A549 (cell line): ENCODE measurements around the gene H6PD. TPM values are rescaled to one million over a fixed set of nuclear protein-coding genes. Genes with fewer than 3 reads are reported as not detected.
A peak's percentile ranks its signal among the peaks of the same experiment; 100 is the strongest.

Experiments
- ATAC-seq, 2 experiments: fragments of 200-7000 bp in 1 of 2; fragments of >200 bp in 1 of 2; cut with Nextera tagmentation in 1 of 2; cut with Tn5 transposase in 1 of 2; 3 replicates each; pipeline versions ENCODE4 v1.8.0 to v1.9.1; 2018 to 2020; ENCODE audit warnings: mild to moderate bottlenecking in 1 of 2, moderate library complexity in 1 of 2
- CTCF ChIA-PET: fragments of 300-600 bp; sonication (Branson Sonifier 250); formaldehyde crosslinking; extraction: SDS; loops from one replicate; lab custom pipeline; 2021; ENCODE audit warnings: antibody characterized with exemption, inconsistent platforms; lab: Yijun Ruan, JAX
- POLR2A ChIA-PET: fragments of 350-600 bp; formaldehyde crosslinking; extraction: SDS; loops from one replicate; lab custom pipeline; 2021; ENCODE audit warnings: antibody characterized with exemption, inconsistent platforms; lab: Yijun Ruan, JAX
- DNase-seq, 2 experiments: peaks; one replicate each; pipeline versions ENCODE4 v3.0.0 to v3.0.0-alpha.2; 2011 to 2016; ENCODE audit warnings: low read depth in 1 of 2, low spot score in 1 of 2
- FAIRE-seq: peaks from 2 replicates; lab custom pipeline; 2011; peaks lifted over from hg19 to GRCh38; lab: Jason Lieb, UNC
- H3K27ac ChIP-seq, 2 experiments: fragments of >200 bp; sonication (Bioruptor Twin); formaldehyde crosslinking; 3 replicates each; pipeline ENCODE4 v1.5.1; 2016 to 2017
- H3K4me1 ChIP-seq: fragments of >200 bp; sonication (Bioruptor Twin); formaldehyde crosslinking; 3 replicates; pipeline ENCODE4 v1.6.1; 2016
- H3K4me2 ChIP-seq: fragments of >200 bp; sonication (Bioruptor Twin); formaldehyde crosslinking; 3 replicates; pipeline ENCODE4 v1.6.1; 2016
- H3K4me3 ChIP-seq: fragments of >200 bp; sonication (Bioruptor Twin); formaldehyde crosslinking; 3 replicates; pipeline ENCODE4 v1.5.1; 2016
- H3K9me3 ChIP-seq: fragments of >200 bp; sonication (Bioruptor Twin); formaldehyde crosslinking; 3 replicates; pipeline ENCODE4 v1.6.1; 2016
- BHLHE40 ChIP-seq: IDR thresholded peaks from 2 replicates; pipeline ENCODE4 v1.6.1; 2012; ENCODE audit warnings: low read depth, low read length, inconsistent platforms
- CBX8 ChIP-seq: fragments of 200-600 bp; sonication (generic); IDR thresholded peaks from 2 replicates; pipeline ENCODE4 v1.6.1; 2016
- CHD2 ChIP-seq: fragments of 150-350 bp; IDR thresholded peaks from 2 replicates; pipeline ENCODE4 v1.6.1; 2014; ENCODE audit warnings: low read length; ENCODE audit not compliant: partially characterized antibody
- CTCF ChIP-seq: fragments of >200 bp; sonication (Bioruptor Twin); formaldehyde crosslinking; IDR thresholded peaks from 3 replicates; pipeline ENCODE4 v1.5.1; 2016
- ESRRA ChIP-seq: fragments of 150-350 bp; IDR thresholded peaks from 2 replicates; pipeline ENCODE4 v1.6.1; 2014; ENCODE audit warnings: mild to moderate bottlenecking, low read length, borderline replicate concordance
- KDM1A ChIP-seq: fragments of 200-600 bp; sonication (generic); IDR thresholded peaks from 2 replicates; pipeline ENCODE4 v1.6.1; 2016; ENCODE audit warnings: low read depth, mild to moderate bottlenecking
- NPAS2 ChIP-seq: fragments of 250-450 bp; sonication (Bioruptor Pico); IDR thresholded peaks from 2 replicates; pipeline ENCODE4 v1.8.0; 2022; ENCODE audit warnings: mild to moderate bottlenecking, moderate library complexity, borderline replicate concordance
- RARB ChIP-seq: fragments of 250-450 bp; sonication (Bioruptor Pico); IDR thresholded peaks from 2 replicates; pipeline ENCODE4 v1.8.0; 2021; ENCODE audit warnings: mild to moderate bottlenecking, moderate library complexity
- SMC3 ChIP-seq: fragments of >200 bp; sonication (Bioruptor Twin); formaldehyde crosslinking; IDR thresholded peaks from 3 replicates; pipeline ENCODE4 v1.6.1; 2018; ENCODE audit warnings: inconsistent platforms
- TFCP2L1 ChIP-seq: fragments of 250-450 bp; sonication (Bioruptor Pico); IDR thresholded peaks from 2 replicates; pipeline ENCODE4 v1.5.0; 2021; ENCODE audit warnings: mild to moderate bottlenecking
- TP53 ChIP-seq: fragments of 250-450 bp; sonication (Bioruptor Pico); IDR thresholded peaks from 2 replicates; pipeline ENCODE4 v1.5.0; 2021; ENCODE audit warnings: mild to moderate bottlenecking, moderate library complexity
- ZC3H11A ChIP-seq: fragments of 450-650 bp; IDR thresholded peaks from 2 replicates; pipeline ENCODE4 v1.6.1; 2014; ENCODE audit warnings: antibody characterized with exemption, mild to moderate bottlenecking
- WGBS: methylation state at CpG from one replicate; pipeline ENCODE4 v1.1.6; 2017; ENCODE audit errors: missing lambda C conversion rate; 5-methylcytosine and 5-hydroxymethylcytosine counted together
- polyA plus RNA-seq, 4 experiments: library from polyadenylated mRNA; depleted of rRNA in 3 of 4; stranded (reverse); fragments of >200 nt; fragmentation: RNase III in 1 of 4; extraction: RNeasy Plus Mini Kit Qiagen cat#74134 plus additional on column Dnase treatment in 1 of 4; gene quantifications; 2 replicates in 3 of 4; 3 replicates in 1 of 4; pipeline ENCODE4 v1.2.3, GENCODE V29; 2011 to 2017
- TF ChIP-seq, protein P1 (sequence below): fragments of >200 bp; sonication (Bioruptor Twin); formaldehyde crosslinking; IDR thresholded peaks from 2 replicates; pipeline ENCODE4 v1.6.1; 2016
- TF ChIP-seq, protein P2 (sequence below): fragments of 250-450 bp; sonication (Bioruptor Pico); IDR thresholded peaks from 2 replicates; pipeline ENCODE4 v1.5.0; 2021; ENCODE audit warnings: mild to moderate bottlenecking, moderate library complexity, borderline replicate concordance
- TF ChIP-seq, protein P3 (sequence below): fragments of 200-600 bp; sonication (generic); IDR thresholded peaks from 2 replicates; pipeline ENCODE4 v1.6.1; 2016; ENCODE audit warnings: antibody characterized with exemption, mild to moderate bottlenecking, moderate library complexity
- TF ChIP-seq, protein P4 (sequence below): IDR thresholded peaks from 2 replicates; pipeline ENCODE4 v1.6.1; 2012

Gene H6PD
- polyA plus RNA-seq, 2 of the 4 experiments (the other 2 are of a cell fraction), result 6.0 to 7.9 TPM

- DNase-seq (no peak), ATAC-seq (no peak), FAIRE-seq (no peak)
- CTCF ChIA-PET, result interaction anchor here (1.1 kb wide), 1 partner anchor 27 kb away, joined by 3 read pairs; no protein-coding TSS in a partner anchor
- 56% methylated on average over 6 of the region's 9 CpGs for WGBS
- Histone ChIP-seq H3K9me3 (no peaks in the 10 kb centered on the region), H3K27ac (peak overlapping the region in 1 of 2 experiments; percentile 99; a peak in 3 of 6 replicates)
- TF ChIP-seq KDM1A (no peak), TFCP2L1 (CRISPR knock-in tag) (no peak), BHLHE40 (no peak), CBX8 (no peak), CHD2 (no peak), SMC3 (no peak), NPAS2 (CRISPR knock-in tag) (no peak), RARB (CRISPR knock-in tag) (no peak), ZC3H11A (no peak)
- TF ChIP-seq, protein P1, sequence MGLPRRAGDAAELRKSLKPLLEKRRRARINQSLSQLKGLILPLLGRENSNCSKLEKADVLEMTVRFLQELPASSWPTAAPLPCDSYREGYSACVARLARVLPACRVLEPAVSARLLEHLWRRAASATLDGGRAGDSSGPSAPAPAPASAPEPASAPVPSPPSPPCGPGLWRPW, result no peak
- TF ChIP-seq, protein P2, sequence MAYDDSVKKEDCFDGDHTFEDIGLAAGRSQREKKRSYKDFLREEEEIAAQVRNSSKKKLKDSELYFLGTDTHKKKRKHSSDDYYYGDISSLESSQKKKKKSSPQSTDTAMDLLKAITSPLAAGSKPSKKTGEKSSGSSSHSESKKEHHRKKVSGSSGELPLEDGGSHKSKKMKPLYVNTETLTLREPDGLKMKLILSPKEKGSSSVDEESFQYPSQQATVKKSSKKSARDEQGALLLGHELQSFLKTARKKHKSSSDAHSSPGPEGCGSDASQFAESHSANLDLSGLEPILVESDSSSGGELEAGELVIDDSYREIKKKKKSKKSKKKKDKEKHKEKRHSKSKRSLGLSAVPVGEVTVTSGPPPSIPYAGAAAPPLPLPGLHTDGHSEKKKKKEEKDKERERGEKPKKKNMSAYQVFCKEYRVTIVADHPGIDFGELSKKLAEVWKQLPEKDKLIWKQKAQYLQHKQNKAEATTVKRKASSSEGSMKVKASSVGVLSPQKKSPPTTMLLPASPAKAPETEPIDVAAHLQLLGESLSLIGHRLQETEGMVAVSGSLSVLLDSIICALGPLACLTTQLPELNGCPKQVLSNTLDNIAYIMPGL (CRISPR knock-in tag), result no peak
- TF ChIP-seq, all 56 proteins: peak for 0
- H3K4me3 ChIP-seq, result no peak overlapping the region
- POLR2A ChIA-PET, result no interaction called here
- 0 out of 3 replicates have a peak overlapping the region, but pooled peaks have one; percentile 7 for H3K4me2 ChIP-seq
- peaks cover 81% of the 10 kb centered on the region for H3K4me1 ChIP-seq
Measured at GRCh38 chr1:9297831-9298230, 63.3 kb downstream of the H6PD start.

DNA sequence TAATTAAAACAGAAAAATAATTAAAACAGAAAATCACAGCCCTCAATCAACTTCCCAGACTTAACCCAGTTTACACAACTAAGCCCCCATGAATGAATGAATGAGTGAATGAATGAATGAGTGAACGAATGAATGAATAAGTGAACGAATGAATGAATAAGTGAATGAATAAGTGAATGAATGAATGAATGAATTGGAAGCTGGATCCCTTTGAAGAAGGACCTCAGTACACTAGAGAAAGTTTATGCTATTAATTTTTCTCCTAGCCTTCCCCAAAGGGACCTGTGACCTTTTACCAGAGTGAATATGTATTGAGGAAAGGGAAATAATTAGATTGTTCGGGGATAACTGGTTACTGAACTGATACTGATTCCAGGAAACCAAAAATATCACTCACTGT, 63.7 kb downstream of the H6PD start:
- Histone ChIP-seq H3K9me3 (no peaks in the 10 kb centered on the region), H3K4me2 (no peak overlapping the region), H3K4me3 (no peak overlapping the region), H3K27ac (peak overlapping the region; percentile 31 to 98; a peak in 4 of 6 replicates), H3K4me1 (peaks cover 84% of the 10 kb centered on the region)
- FAIRE-seq, result no peak
- no peak for DNase-seq
- WGBS, result 0% methylated on average over 3 of the region's 3 CpGs
- POLR2A ChIA-PET, result no interaction called here
- CTCF ChIA-PET, result interaction anchor here (1.1 kb wide), 1 partner anchor 27 kb away, joined by 3 read pairs; no protein-coding TSS in a partner anchor
- ATAC-seq, result no peak
- TF ChIP-seq TP53 (no peak), ESRRA (no peak), CTCF (no peak)
- TF ChIP-seq, protein P3, sequence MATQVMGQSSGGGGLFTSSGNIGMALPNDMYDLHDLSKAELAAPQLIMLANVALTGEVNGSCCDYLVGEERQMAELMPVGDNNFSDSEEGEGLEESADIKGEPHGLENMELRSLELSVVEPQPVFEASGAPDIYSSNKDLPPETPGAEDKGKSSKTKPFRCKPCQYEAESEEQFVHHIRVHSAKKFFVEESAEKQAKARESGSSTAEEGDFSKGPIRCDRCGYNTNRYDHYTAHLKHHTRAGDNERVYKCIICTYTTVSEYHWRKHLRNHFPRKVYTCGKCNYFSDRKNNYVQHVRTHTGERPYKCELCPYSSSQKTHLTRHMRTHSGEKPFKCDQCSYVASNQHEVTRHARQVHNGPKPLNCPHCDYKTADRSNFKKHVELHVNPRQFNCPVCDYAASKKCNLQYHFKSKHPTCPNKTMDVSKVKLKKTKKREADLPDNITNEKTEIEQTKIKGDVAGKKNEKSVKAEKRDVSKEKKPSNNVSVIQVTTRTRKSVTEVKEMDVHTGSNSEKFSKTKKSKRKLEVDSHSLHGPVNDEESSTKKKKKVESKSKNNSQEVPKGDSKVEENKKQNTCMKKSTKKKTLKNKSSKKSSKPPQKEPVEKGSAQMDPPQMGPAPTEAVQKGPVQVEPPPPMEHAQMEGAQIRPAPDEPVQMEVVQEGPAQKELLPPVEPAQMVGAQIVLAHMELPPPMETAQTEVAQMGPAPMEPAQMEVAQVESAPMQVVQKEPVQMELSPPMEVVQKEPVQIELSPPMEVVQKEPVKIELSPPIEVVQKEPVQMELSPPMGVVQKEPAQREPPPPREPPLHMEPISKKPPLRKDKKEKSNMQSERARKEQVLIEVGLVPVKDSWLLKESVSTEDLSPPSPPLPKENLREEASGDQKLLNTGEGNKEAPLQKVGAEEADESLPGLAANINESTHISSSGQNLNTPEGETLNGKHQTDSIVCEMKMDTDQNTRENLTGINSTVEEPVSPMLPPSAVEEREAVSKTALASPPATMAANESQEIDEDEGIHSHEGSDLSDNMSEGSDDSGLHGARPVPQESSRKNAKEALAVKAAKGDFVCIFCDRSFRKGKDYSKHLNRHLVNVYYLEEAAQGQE, result no peak
- TF ChIP-seq, protein P4, sequence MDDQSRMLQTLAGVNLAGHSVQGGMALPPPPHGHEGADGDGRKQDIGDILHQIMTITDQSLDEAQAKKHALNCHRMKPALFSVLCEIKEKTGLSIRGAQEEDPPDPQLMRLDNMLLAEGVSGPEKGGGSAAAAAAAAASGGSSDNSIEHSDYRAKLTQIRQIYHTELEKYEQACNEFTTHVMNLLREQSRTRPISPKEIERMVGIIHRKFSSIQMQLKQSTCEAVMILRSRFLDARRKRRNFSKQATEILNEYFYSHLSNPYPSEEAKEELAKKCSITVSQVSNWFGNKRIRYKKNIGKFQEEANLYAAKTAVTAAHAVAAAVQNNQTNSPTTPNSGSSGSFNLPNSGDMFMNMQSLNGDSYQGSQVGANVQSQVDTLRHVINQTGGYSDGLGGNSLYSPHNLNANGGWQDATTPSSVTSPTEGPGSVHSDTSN, result no peak
